Measurements from ENCODE around the gene PLA2G4F.

Gene PLA2G4F

GRCh38 chr15:42123546-42123945 lies 32.9 kb downstream of the PLA2G4F start:
- Histone ChIP-seq H3K4me2 (ENCODE audit: low read length) (no peak overlapping the region), H2BK15ac (replicated peaks; ENCODE audit: low read depth) (no peak overlapping the region), H4K5ac (ENCODE audit: low read length) (no peak overlapping the region), H3K4me3 (ENCODE audit: low read length) (no peak overlapping the region), H3K79me1 (ENCODE audit: low read length) (no peaks in the 10 kb centered on the region), H3K36me3 (ENCODE audit: control insufficient read depth, insufficient read depth, low read length) (no peaks in the 10 kb centered on the region), H3K56ac (ENCODE audit: low read length) (no peak overlapping the region), H2BK5ac (ENCODE audit: low read length) (no peak overlapping the region), H3K9ac (ENCODE audit: low read length) (no peak overlapping the region), H2AK5ac (ENCODE audit: low read length) (no peak overlapping the region), H3K23ac (ENCODE audit: low read length) (no peak overlapping the region), H3K18ac (ENCODE audit: low read length) (no peak overlapping the region), H2BK120ac (ENCODE audit: low read depth, low read length) (no peak overlapping the region), H3K79me2 (ENCODE audit: control insufficient read depth, insufficient read depth, low read length) (no peaks in the 10 kb centered on the region), H3K4ac (ENCODE audit: low read depth, low read length) (no peak overlapping the region), H4K8ac (ENCODE audit: low read depth, low read length) (no peak overlapping the region), H3K4me1 (ENCODE audit: control insufficient read depth, low read depth, low read length) (no peaks in the 10 kb centered on the region), H3K27me3 (ENCODE audit: insufficient read depth, low read length, poor library complexity) (no peaks in the 10 kb centered on the region), H3K27ac (ENCODE audit: low read depth, low read length) (no peak overlapping the region)
- no peak for DNase-seq
- WGBS (ENCODE audit: extremely low coverage, insufficient coverage, low lambda C conversion rate) = no CpG with 5 or more reads among the region's 3 CpGs

GRCh38 chr15:42121682-42122081 lies 34.8 kb downstream of the PLA2G4F start:
- no CpG with 5 or more reads among the region's 2 CpGs for WGBS (ENCODE audit: extremely low coverage, insufficient coverage, low lambda C conversion rate)
- H3K9ac ChIP-seq (ENCODE audit: low read length) = no peak overlapping the region
- DNase-seq = no peak

GRCh38 chr15:42121021-42121420 lies 35.4 kb downstream of the PLA2G4F start:
- no CpG with 5 or more reads among the region's 6 CpGs for WGBS (ENCODE audit: extremely low coverage, insufficient coverage, low lambda C conversion rate)
- H3K18ac ChIP-seq (ENCODE audit: low read length) = no peak overlapping the region
- H2BK5ac ChIP-seq (ENCODE audit: low read length) = no peak overlapping the region
- H3K4me1 ChIP-seq (ENCODE audit: control insufficient read depth, low read depth, low read length) = no peaks in the 10 kb centered on the region
- no peak overlapping the region for H3K23ac ChIP-seq (ENCODE audit: low read length)
- no peak for DNase-seq
- H3K79me2 ChIP-seq (ENCODE audit: control insufficient read depth, insufficient read depth, low read length) = no peaks in the 10 kb centered on the region
- no peak overlapping the region for H3K9ac ChIP-seq (ENCODE audit: low read length)
- no peak overlapping the region for H3K4me3 ChIP-seq (ENCODE audit: low read length)
- H4K5ac ChIP-seq (ENCODE audit: low read length) = no peak overlapping the region
- H3K79me1 ChIP-seq (ENCODE audit: low read length) = no peaks in the 10 kb centered on the region
- H3K27ac ChIP-seq (ENCODE audit: low read depth, low read length) = no peak overlapping the region
- H2AK5ac ChIP-seq (ENCODE audit: low read length) = no peak overlapping the region
- no peaks in the 10 kb centered on the region for H3K36me3 ChIP-seq (ENCODE audit: control insufficient read depth, insufficient read depth, low read length)
- H2BK120ac ChIP-seq (ENCODE audit: low read depth, low read length) = no peak overlapping the region
- H3K4me2 ChIP-seq (ENCODE audit: low read length) = no peak overlapping the region
- H3K56ac ChIP-seq (ENCODE audit: low read length) = no peak overlapping the region
- no peak overlapping the region for H3K4ac ChIP-seq (ENCODE audit: low read depth, low read length)
- no peak overlapping the region for H4K8ac ChIP-seq (ENCODE audit: low read depth, low read length)
- H3K27me3 ChIP-seq (ENCODE audit: insufficient read depth, low read length, poor library complexity) = no peaks in the 10 kb centered on the region
- no peak overlapping the region for H2BK15ac ChIP-seq (replicated peaks; ENCODE audit: low read depth)

More at GRCh38 chr15:42121682-42122081, 34.8 kb downstream of the PLA2G4F start:
- H2BK120ac ChIP-seq (ENCODE audit: low read depth, low read length) = no peak overlapping the region
- no peak overlapping the region for H3K4me3 ChIP-seq (ENCODE audit: low read length)
- no peak overlapping the region for H2BK15ac ChIP-seq (replicated peaks; ENCODE audit: low read depth)
- no peak overlapping the region for H3K4me2 ChIP-seq (ENCODE audit: low read length)
- peak overlapping the region; percentile 15 for H3K56ac ChIP-seq (ENCODE audit: low read length)
- H3K36me3 ChIP-seq (ENCODE audit: control insufficient read depth, insufficient read depth, low read length) = no peaks in the 10 kb centered on the region
- H4K8ac ChIP-seq (ENCODE audit: low read depth, low read length) = no peak overlapping the region
- H2AK5ac ChIP-seq (ENCODE audit: low read length) = no peak overlapping the region
- no peak overlapping the region for H4K5ac ChIP-seq (ENCODE audit: low read length)
- no peaks in the 10 kb centered on the region for H3K27me3 ChIP-seq (ENCODE audit: insufficient read depth, low read length, poor library complexity)
- H3K27ac ChIP-seq (ENCODE audit: low read depth, low read length) = no peak overlapping the region
- H3K79me2 ChIP-seq (ENCODE audit: control insufficient read depth, insufficient read depth, low read length) = no peaks in the 10 kb centered on the region
- H2BK5ac ChIP-seq (ENCODE audit: low read length) = no peak overlapping the region
- no peak overlapping the region for H3K4ac ChIP-seq (ENCODE audit: low read depth, low read length)
- H3K23ac ChIP-seq (ENCODE audit: low read length) = peak overlapping the region; percentile 9
- H3K18ac ChIP-seq (ENCODE audit: low read length) = no peak overlapping the region
- H3K79me1 ChIP-seq (ENCODE audit: low read length) = no peaks in the 10 kb centered on the region
- H3K4me1 ChIP-seq (ENCODE audit: control insufficient read depth, low read depth, low read length) = no peaks in the 10 kb centered on the region

- Histone ChIP-seq H4K5ac (ENCODE audit: low read length) (no peak overlapping the region), H3K79me1 (ENCODE audit: low read length) (no peaks in the 10 kb centered on the region), H3K18ac (ENCODE audit: low read length) (no peak overlapping the region), H3K4ac (ENCODE audit: low read depth, low read length) (no peak overlapping the region), H3K9ac (ENCODE audit: low read length) (no peak overlapping the region), H2AK5ac (ENCODE audit: low read length) (no peak overlapping the region), H2BK5ac (ENCODE audit: low read length) (no peak overlapping the region), H3K4me3 (ENCODE audit: low read length) (no peak overlapping the region), H3K27me3 (ENCODE audit: insufficient read depth, low read length, poor library complexity) (no peaks in the 10 kb centered on the region), H3K4me2 (ENCODE audit: low read length) (no peak overlapping the region), H3K56ac (ENCODE audit: low read length) (no peak overlapping the region), H3K27ac (ENCODE audit: low read depth, low read length) (no peak overlapping the region), H4K8ac (ENCODE audit: low read depth, low read length) (no peak overlapping the region), H3K4me1 (ENCODE audit: control insufficient read depth, low read depth, low read length) (no peaks in the 10 kb centered on the region), H3K36me3 (ENCODE audit: control insufficient read depth, insufficient read depth, low read length) (no peaks in the 10 kb centered on the region), H2BK120ac (ENCODE audit: low read depth, low read length) (no peak overlapping the region), H3K23ac (ENCODE audit: low read length) (no peak overlapping the region), H2BK15ac (replicated peaks; ENCODE audit: low read depth) (no peak overlapping the region), H3K79me2 (ENCODE audit: control insufficient read depth, insufficient read depth, low read length) (no peaks in the 10 kb centered on the region)
- WGBS (ENCODE audit: extremely low coverage, insufficient coverage, low lambda C conversion rate) = no CpG with 5 or more reads among the region's 1 CpG
- DNase-seq = no peak
These were observed 36.2 kb downstream of the PLA2G4F start for GRCh38 chr15:42120285-42120684.

- DNase-seq = no peak
- WGBS (ENCODE audit: extremely low coverage, insufficient coverage, low lambda C conversion rate) = no CpG with 5 or more reads among the region's 5 CpGs
- Histone ChIP-seq H3K23ac (ENCODE audit: low read length) (no peak overlapping the region), H3K9ac (ENCODE audit: low read length) (no peak overlapping the region), H4K8ac (ENCODE audit: low read depth, low read length) (no peak overlapping the region), H3K18ac (ENCODE audit: low read length) (no peak overlapping the region), H4K5ac (ENCODE audit: low read length) (no peak overlapping the region), H3K4ac (ENCODE audit: low read depth, low read length) (no peak overlapping the region), H3K79me2 (ENCODE audit: control insufficient read depth, insufficient read depth, low read length) (no peaks in the 10 kb centered on the region), H2AK5ac (ENCODE audit: low read length) (no peak overlapping the region), H3K27ac (ENCODE audit: low read depth, low read length) (no peak overlapping the region), H2BK5ac (ENCODE audit: low read length) (no peak overlapping the region), H3K27me3 (ENCODE audit: insufficient read depth, low read length, poor library complexity) (no peaks in the 10 kb centered on the region), H3K56ac (ENCODE audit: low read length) (no peak overlapping the region), H2BK120ac (ENCODE audit: low read depth, low read length) (no peak overlapping the region), H3K4me1 (ENCODE audit: control insufficient read depth, low read depth, low read length) (no peaks in the 10 kb centered on the region), H3K4me2 (ENCODE audit: low read length) (no peak overlapping the region), H3K79me1 (ENCODE audit: low read length) (no peaks in the 10 kb centered on the region), H2BK15ac (replicated peaks; ENCODE audit: low read depth) (no peak overlapping the region), H3K36me3 (ENCODE audit: control insufficient read depth, insufficient read depth, low read length) (no peaks in the 10 kb centered on the region), H3K4me3 (ENCODE audit: low read length) (no peak overlapping the region)
These were observed 37.0 kb downstream of the PLA2G4F start for GRCh38 chr15:42119446-42119760.

- Histone ChIP-seq H3K9ac (ENCODE audit: low read length) (no peak overlapping the region), H4K8ac (ENCODE audit: low read depth, low read length) (no peak overlapping the region), H3K36me3 (ENCODE audit: control insufficient read depth, insufficient read depth, low read length) (no peaks in the 10 kb centered on the region), H3K4me2 (ENCODE audit: low read length) (no peak overlapping the region), H3K56ac (ENCODE audit: low read length) (peak overlapping the region; percentile 45), H2BK120ac (ENCODE audit: low read depth, low read length) (no peak overlapping the region), H2BK5ac (ENCODE audit: low read length) (no peak overlapping the region), H3K79me1 (ENCODE audit: low read length) (no peaks in the 10 kb centered on the region), H3K79me2 (ENCODE audit: control insufficient read depth, insufficient read depth, low read length) (no peaks in the 10 kb centered on the region), H3K4me3 (ENCODE audit: low read length) (no peak overlapping the region), H2BK15ac (replicated peaks; ENCODE audit: low read depth) (no peak overlapping the region), H3K27me3 (ENCODE audit: insufficient read depth, low read length, poor library complexity) (no peaks in the 10 kb centered on the region), H3K18ac (ENCODE audit: low read length) (no peak overlapping the region), H3K23ac (ENCODE audit: low read length) (no peak overlapping the region), H3K4me1 (ENCODE audit: control insufficient read depth, low read depth, low read length) (no peaks in the 10 kb centered on the region), H3K27ac (ENCODE audit: low read depth, low read length) (no peak overlapping the region), H3K4ac (ENCODE audit: low read depth, low read length) (no peak overlapping the region), H2AK5ac (ENCODE audit: low read length) (no peak overlapping the region), H4K5ac (ENCODE audit: low read length) (no peak overlapping the region)
- DNase-seq = peak; percentile 46
- WGBS (ENCODE audit: extremely low coverage, insufficient coverage, low lambda C conversion rate) = no CpG with 5 or more reads among the region's 10 CpGs
These were observed 37.6 kb downstream of the PLA2G4F start for GRCh38 chr15:42118650-42119445.

All from mesendoderm (in vitro differentiated cells).